Muscle layer of duodenum (tissue), 2 donors: ENCODE data around the gene PAEP.
"Not testable (repeated sequence)": the region's sequence is repeated elsewhere in the genome, so short reads cannot be mapped to it uniquely, and the experiment has no call there.

ENCODE experiments used
- H3K27ac ChIP-seq: one replicate; pipeline ENCODE4 v1.7.0; 2013; ENCODE audit warnings: mild to moderate bottlenecking, low read length
- H3K27me3 ChIP-seq: one replicate; pipeline ENCODE4 v1.7.0; 2013; ENCODE audit warnings: low read depth, mild to moderate bottlenecking, control low read depth, low read length
- H3K36me3 ChIP-seq, 2 donors: one replicate each; pipeline ENCODE4 v1.7.0; 2013; ENCODE audit warnings: low read length in 2 of 2, control low read depth in 1 of 2, mild to moderate bottlenecking in 1 of 2; ENCODE audit not compliant: insufficient read depth in 2 of 2, control insufficient read depth in 1 of 2
- H3K4me1 ChIP-seq, 2 donors: one replicate each; pipeline ENCODE4 v1.7.0; 2013; ENCODE audit warnings: low read length in 2 of 2, mild to moderate bottlenecking in 2 of 2, control low read depth in 1 of 2, moderate library complexity in 1 of 2; ENCODE audit not compliant: insufficient read depth in 2 of 2, control insufficient read depth in 1 of 2
- H3K4me3 ChIP-seq, 2 donors: one replicate each; pipeline ENCODE4 v1.7.0; 2013; ENCODE audit warnings: low read length in 2 of 2, low read depth in 1 of 2, mild to moderate bottlenecking in 1 of 2
- H3K9me3 ChIP-seq, 2 donors: one replicate each; pipeline ENCODE4 v1.7.0; 2013; ENCODE audit warnings: low read length in 2 of 2, control low read depth in 1 of 2, mild to moderate bottlenecking in 1 of 2; ENCODE audit not compliant: control insufficient read depth in 1 of 2
- donor health status: healthy.

Gene PAEP

DNA sequence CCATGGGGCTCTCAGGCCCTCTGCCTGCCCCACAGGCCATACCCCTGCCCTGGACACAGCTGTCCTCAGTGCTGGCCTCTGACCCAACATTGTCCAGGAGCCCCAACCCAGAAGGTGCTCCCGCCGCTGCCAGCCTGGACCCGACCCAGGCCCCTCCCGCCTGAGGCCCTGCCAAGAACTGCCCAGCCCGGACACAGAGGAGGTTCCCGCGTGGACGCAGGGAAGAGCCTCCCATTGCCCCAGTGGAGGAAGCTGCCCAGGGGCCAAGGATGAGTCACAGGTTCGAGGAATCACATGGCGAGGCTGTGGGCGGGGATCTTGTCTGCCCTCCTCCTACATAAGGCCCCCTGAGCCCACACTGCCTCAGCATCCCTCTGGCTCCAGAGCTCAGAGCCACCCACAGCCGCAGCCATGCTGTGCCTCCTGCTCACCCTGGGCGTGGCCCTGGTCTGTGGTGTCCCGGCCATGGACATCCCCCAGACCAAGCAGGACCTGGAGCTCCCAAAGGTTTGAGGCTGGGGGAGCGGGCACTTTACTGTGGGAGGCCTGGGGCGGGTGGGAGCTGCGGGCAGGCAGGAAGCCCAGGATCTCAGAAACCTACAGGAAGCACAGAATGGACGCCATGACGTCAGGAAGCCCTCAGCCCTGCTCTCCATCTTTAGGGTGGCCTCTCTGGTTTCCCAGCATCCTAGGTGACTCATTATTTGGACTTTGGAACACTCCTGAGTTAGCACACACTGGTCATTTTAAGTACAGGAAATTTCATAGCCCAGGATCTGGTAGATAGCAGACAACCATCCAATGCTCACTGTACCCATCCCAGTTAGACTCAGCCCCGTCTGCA, at the start of gene PAEP:
TSS of gene PAEP (plus strand) at position 366 of the 844 bp plus-strand sequence.
- Histone ChIP-seq H3K27me3 (no peaks in the 10 kb centered on the region), H3K4me3 (no peak within 1 kb of the TSS), H3K4me1 (no peaks in the 10 kb centered on the region), H3K9me3 (no peaks in the 10 kb centered on the region), H3K27ac (no peak within 1 kb of the TSS), H3K36me3 (no peaks in the 10 kb centered on the region)

GRCh38 chr9:135512241-135512603, 49.3 kb upstream of the PAEP start:
- no peak overlapping the region for H3K27ac ChIP-seq
- H3K36me3 ChIP-seq, result no peaks in the 10 kb centered on the region
- H3K9me3 ChIP-seq, result peaks cover 0 to 4% of the 10 kb centered on the region in 2 donors
- no peak overlapping the region for H3K4me3 ChIP-seq
- no peaks in the 10 kb centered on the region for H3K27me3 ChIP-seq
- H3K4me1 ChIP-seq, result no peaks in the 10 kb centered on the region

- no peaks in the 10 kb centered on the region for H3K4me1 ChIP-seq
- no peak overlapping the region for H3K4me3 ChIP-seq
- H3K27me3 ChIP-seq, result no peaks in the 10 kb centered on the region
- no peaks in the 10 kb centered on the region for H3K36me3 ChIP-seq
- H3K27ac ChIP-seq, result no peak overlapping the region
- H3K9me3 ChIP-seq, result peaks cover 0 to 4% of the 10 kb centered on the region in 2 donors
These were observed 48.7 kb upstream of the PAEP start for GRCh38 chr9:135512904-135513303.

DNA sequence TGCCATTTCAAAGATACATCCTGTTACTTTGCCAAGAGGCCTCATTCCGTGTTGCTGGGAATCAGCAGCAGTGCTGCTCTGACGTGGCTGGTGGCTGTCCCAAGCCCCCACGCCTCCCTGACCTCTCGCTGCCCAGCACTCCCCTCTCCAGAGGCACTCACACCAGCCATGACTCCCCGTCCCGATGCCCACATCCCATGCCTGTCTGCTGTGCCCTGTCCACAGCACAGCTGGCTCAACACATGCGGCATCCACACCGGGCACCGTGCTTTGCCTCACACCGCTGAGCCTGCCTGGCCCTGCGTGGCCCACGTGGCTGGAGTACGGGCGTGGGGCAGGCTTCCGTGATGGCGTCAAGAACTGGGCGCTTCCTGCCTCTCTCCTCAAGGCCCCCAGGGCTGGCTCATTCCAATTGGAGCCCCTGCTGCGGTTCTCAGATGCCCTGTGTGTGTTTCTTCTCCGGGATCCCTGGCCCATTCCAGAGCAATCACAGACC, 48.2 kb upstream of the PAEP start:
- H3K9me3 ChIP-seq, result peaks cover 0 to 4% of the 10 kb centered on the region in 2 donors
- no peaks in the 10 kb centered on the region for H3K4me1 ChIP-seq
- H3K36me3 ChIP-seq, result no peaks in the 10 kb centered on the region
- H3K4me3 ChIP-seq, result no peak overlapping the region
- H3K27ac ChIP-seq, result no peak overlapping the region
- H3K27me3 ChIP-seq, result no peaks in the 10 kb centered on the region

- not testable (repeated sequence) for H3K27ac ChIP-seq, H3K36me3 ChIP-seq, H3K9me3 ChIP-seq, H3K27me3 ChIP-seq, H3K4me3 ChIP-seq, H3K4me1 ChIP-seq
These were observed 47.6 kb upstream of the PAEP start for GRCh38 chr9:135513906-135514305.

DNA sequence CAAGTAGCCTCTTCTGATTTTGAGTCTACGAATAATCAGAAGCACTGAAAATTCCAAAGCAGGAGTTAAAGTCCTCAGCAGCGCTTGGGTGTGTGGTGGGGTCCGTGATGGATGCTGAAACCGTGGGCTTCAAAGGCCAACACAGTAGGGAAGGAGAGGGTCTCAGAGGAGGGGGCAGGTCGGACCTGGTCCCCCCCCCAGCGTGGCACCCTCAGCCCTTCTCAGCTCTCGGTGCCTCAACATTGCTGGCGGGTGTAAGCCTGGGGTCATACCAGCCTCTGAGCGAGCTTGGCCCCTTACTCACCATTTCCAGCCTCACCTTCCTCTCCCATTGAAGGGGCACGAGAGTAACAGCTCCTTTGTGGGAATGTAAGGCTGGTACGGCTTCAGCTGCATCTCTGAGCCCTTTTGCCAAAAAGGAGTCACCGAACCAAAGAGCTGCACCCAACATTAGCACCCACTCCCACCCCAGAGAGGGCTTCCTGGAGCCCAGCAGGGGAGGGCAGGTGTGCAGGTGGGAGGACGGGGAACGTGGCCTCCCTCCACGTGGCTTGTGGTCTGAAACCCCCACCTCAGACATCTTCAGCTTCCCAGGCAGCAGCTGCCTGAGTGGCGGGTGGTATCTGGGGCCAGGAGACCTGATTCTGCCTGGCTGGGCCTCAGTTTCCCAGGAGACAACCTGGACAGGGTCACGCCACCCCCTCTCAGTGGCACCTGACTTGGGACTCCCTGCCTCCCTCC, 47.0 kb upstream of the PAEP start:
- no peak overlapping the region for H3K4me3 ChIP-seq
- H3K27ac ChIP-seq, result no peak overlapping the region
- peaks cover 0 to under 1% of the 10 kb centered on the region in 2 donors for H3K9me3 ChIP-seq
- H3K27me3 ChIP-seq, result no peaks in the 10 kb centered on the region
- H3K36me3 ChIP-seq, result no peaks in the 10 kb centered on the region
- no peaks in the 10 kb centered on the region for H3K4me1 ChIP-seq

DNA sequence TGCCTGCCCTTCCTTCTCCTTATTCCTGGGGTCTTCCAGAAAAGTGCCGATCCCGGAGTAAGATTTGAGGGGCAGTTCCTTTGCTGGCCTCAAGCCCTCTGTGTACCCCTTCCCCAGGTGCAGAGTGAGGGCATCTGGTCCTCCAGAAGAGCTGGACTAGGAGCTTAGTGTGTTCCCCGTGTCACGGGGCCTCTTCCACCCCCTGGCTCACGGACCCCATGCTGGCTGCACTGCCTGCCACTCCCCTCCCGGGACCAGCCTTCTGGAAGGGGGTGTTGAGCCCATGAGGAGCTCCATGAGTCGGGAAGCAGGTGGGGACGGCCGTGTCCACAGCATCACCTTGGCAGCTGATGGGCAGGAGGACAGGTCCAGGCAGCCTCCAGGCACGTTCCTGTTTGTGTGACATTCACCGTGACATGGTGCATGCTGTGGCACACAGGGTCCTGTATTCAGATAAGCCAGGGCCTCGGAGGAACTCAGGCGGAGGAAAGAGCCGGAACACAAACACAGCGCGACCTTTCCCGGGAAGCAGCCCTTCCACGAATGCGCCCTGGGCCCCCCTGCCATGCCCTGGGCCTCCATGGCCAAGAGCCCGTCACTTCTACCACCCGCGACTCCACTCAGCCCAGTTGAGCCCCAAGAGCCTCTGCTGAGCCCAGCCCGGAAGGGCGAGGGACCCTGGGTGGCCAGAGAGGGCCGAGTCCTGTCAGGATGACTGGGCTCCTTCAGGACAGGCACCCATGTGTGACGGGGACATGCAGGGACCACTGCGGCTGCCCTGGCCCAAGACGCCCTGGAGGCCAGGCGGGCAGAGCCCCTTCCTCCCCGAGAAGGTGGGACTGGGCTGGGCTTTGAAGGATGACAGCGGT, 46.2 kb upstream of the PAEP start:
- no peaks in the 10 kb centered on the region for H3K4me1 ChIP-seq
- no peaks in the 10 kb centered on the region for H3K36me3 ChIP-seq
- no peaks in the 10 kb centered on the region for H3K27me3 ChIP-seq
- H3K4me3 ChIP-seq, result no peak overlapping the region
- H3K9me3 ChIP-seq, result no peaks in the 10 kb centered on the region
- H3K27ac ChIP-seq, result no peak overlapping the region

GRCh38 chr9:135516132-135516860, 45.3 kb upstream of the PAEP start:
- no peaks in the 10 kb centered on the region for H3K36me3 ChIP-seq
- no peaks in the 10 kb centered on the region for H3K4me1 ChIP-seq
- H3K9me3 ChIP-seq, result no peaks in the 10 kb centered on the region
- H3K4me3 ChIP-seq, result no peak overlapping the region
- no peak overlapping the region for H3K27ac ChIP-seq
- no peaks in the 10 kb centered on the region for H3K27me3 ChIP-seq

- H3K4me3 ChIP-seq, result no peak overlapping the region
- H3K4me1 ChIP-seq, result no peaks in the 10 kb centered on the region
- no peaks in the 10 kb centered on the region for H3K9me3 ChIP-seq
- H3K27ac ChIP-seq, result no peak overlapping the region
- H3K36me3 ChIP-seq, result no peaks in the 10 kb centered on the region
- no peaks in the 10 kb centered on the region for H3K27me3 ChIP-seq
These were observed 44.1 kb upstream of the PAEP start for GRCh38 chr9:135517407-135517822.

DNA sequence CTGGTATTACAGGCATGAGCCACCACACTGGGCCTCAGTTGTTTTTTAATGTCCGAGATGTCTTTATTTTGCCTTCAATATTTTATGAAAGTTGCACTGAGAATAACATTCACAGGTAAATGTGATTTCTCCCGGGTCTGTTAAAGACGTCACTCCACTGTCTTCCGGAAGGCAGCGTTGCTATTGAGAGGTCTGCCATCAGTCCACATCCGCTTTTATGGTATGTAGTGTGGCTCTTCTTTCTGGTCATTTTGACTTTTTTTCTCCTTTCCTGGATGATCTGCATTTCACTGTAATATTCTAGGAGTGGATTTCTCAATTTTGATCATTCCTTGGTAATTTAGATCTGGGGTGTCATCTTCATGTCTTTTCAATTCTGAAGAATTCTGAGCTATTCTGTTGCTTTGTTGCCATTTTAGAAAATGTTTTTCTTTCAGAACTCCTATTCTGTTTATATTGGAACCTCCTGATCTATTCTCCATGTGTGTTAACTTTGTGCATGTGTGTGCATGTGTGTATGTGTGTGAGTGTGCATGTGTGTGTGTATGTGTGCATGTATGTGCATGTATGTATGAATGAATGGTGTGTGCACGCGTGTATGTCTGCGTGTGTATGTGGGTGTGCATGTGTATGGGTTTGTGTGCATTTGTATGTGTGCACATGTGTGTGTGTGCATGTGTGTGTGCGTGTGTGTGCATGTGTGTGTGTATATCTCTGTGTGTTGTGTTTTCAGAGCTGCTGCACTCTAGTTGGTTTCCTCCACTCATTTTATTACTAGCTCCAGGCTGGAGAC, 42.2 kb upstream of the PAEP start:
- no peaks in the 10 kb centered on the region for H3K9me3 ChIP-seq
- H3K27ac ChIP-seq, result no peak overlapping the region
- H3K27me3 ChIP-seq, result no peaks in the 10 kb centered on the region
- no peaks in the 10 kb centered on the region for H3K4me1 ChIP-seq
- H3K4me3 ChIP-seq, result no peak overlapping the region
- no peaks in the 10 kb centered on the region for H3K36me3 ChIP-seq
